Pons (tissue), 1 donor: Measurements from ENCODE around the gene ZKSCAN5.

Experiments used
- DNase-seq: peaks from one replicate; pipeline ENCODE4 v3.0.0-alpha.2; 2016; ENCODE audit warnings: low spot score

Gene ZKSCAN5

GRCh38 chr7:99504603-99505323 lies at the start of gene ZKSCAN5:
ZKSCAN5 (plus strand) TSS chr7:99504662; CDS start chr7:99506045, 1,383 bp downstream.
- DNase-seq, result peak; percentile 96

DNA sequence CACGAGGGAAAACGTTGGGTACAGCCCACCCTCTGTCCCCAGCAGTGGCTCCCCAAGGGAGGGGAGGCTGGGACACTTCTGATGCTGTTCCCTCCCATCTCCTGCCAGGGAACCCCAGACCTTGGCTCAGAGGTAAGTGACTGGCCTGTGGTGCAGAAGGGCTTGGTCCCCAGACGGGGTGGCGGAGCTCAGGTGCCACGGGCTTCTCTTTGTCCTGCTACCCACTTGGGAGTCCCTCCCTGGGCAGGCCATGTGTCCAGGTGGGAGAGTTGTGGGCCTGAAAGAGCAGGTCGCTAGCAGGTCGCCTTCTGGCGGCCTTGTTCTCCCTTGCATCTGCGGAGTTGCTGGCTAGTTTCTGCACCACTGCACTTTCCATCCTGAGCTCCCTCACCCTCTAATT lies 48.6 kb upstream of the ZKSCAN5 start:
- no peak for DNase-seq

GRCh38 chr7:99456288-99456687 lies 48.2 kb upstream of the ZKSCAN5 start:
- no peak for DNase-seq

DNA sequence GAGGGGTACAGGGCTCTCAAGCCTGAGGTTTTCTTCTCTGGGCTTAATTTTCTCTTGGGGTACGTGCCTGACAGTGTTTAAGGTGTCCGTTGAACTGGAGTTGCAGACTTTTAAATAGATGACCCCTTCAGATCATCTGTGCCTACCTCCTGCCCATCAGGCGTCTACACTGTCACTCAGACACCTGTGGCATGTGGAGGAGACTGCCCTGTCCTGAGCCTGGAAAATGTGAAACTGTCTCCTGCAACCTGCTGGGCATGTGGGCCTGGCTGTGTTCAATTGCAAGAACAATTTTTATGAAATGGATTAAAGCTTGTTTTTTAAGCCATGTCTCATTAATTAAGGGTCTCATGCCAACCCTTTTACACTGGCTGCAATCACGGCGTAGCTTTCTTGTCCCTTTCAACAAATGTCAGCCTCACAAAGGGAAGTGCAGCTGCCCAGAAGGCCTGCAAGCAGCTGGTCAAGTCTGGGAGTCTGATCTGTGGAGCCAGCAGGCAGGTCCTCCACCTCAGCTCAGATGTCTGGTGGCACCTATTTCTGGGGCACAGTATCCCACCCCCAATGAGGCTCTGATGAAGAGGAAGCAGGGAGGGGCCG lies 47.3 kb upstream of the ZKSCAN5 start:
- no peak for DNase-seq

- no peak for DNase-seq
Observed at GRCh38 chr7:99457650-99458493, 46.6 kb upstream of the ZKSCAN5 start.

DNA sequence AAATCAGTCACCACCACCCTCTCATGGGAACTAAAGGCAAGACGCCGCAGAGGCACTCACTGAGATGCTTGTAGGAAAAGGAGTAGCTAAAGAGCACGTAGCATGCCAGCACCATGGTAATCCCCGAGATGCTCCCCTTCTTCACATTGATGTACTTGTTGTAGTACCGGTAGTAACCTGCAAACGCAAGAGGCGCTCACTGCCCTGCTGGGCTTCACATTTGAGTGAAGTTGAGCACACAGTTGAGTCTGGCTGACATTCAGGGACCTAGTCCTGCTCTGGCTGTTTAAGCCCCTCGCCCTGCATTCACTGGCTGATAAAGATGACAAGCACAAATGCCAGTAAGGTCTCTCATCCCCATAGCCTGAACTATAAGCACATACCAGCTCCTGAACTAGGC lies 45.4 kb upstream of the ZKSCAN5 start:
- no peak for DNase-seq

GRCh38 chr7:99460651-99461050 lies 43.8 kb upstream of the ZKSCAN5 start:
- DNase-seq, result no peak

- DNase-seq, result no peak
Observed at GRCh38 chr7:99461221-99461620, 43.2 kb upstream of the ZKSCAN5 start.

GRCh38 chr7:99465421-99465768 lies 39.1 kb upstream of the ZKSCAN5 start:
- DNase-seq, result no peak

- DNase-seq, result no peak
Observed at GRCh38 chr7:99468336-99468918, 36.0 kb upstream of the ZKSCAN5 start.

GRCh38 chr7:99469381-99470065 lies 34.9 kb upstream of the ZKSCAN5 start:
- DNase-seq, result no peak

- DNase-seq, result peak; percentile 96
Observed at GRCh38 chr7:99472561-99473314, 31.7 kb upstream of the ZKSCAN5 start, which contains the start of gene ZNF789. ZNF789 (plus strand) TSS chr7:99472890; CDS start chr7:99476457, 3,567 bp downstream.

DNA sequence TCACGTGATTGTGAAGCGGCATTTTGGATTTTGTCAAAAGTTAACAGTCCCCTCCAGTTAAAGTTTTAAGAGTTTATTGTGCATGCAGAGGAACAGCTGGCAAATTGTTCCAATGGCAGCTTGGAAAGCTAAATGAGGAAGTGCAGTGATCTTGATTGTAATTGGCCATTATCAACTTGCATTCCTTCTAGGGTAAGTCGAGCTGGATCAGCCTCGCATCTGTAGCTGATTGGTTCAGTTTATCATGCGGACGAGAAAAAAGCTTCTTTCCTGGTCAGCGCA lies 31.2 kb upstream of the ZKSCAN5 start:
- peak; percentile 54 for DNase-seq

DNA sequence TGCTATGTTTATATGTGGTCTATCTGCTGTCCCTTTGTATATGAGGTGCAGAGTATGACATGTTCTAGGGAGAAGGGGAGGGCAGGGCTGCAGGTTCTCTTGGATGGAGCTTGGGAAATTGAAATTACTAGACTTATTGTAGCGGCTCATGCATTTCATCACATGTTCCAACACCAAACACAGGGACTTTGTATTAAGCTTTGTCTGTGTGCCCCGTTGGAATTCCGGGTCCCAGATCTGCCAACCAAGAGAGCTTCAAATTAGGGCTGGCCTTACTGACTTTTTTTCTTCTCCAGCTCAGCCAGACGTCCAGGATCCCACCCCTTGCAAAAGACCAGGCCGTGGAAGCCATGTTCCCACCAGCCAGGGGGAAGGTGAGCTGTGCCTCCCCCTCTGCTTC lies 28.4 kb upstream of the ZKSCAN5 start:
- no peak for DNase-seq

- peak; percentile 26 for DNase-seq
Observed at GRCh38 chr7:99478464-99479440, 25.7 kb upstream of the ZKSCAN5 start.

DNA sequence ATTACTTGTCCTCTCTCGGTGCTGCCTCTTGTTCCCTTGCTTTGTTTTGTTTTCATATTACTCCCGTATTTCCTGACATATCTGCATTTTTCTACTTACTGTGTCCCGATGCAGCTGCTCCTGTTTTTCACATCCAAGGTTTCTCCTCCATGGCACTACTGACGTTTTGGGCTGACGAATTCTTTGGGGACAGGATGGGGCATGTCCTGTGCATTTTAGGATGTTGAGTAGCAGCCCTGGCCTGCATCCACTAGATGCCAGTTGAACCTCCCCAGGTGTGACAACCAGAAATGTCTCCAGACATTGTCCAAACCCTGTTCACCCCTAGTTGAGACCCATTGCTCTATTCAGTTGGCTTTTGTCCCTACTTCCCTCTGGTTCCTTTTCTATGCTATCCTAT lies 19.4 kb upstream of the ZKSCAN5 start:
- no peak for DNase-seq

DNA sequence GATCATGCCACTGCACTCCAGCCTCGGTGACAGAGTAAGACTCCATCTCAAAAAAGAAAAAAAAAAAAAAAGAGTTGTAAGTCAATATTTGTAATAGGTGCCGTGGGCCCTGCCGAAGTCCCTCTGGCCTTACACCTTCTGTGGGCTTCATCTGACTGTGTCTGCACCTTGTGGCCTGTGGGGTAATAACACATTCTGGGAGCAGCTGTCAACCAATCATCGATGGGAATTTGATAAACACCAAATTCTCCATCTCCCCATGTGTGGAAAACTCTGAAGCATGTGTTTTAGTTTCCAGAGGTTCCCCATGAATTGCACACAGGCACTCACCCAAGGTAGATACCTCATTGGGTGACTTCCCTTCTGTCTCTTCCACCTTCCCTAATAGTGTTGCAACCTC lies 15.2 kb upstream of the ZKSCAN5 start:
- no peak for DNase-seq

GRCh38 chr7:99490878-99491277 lies 13.6 kb upstream of the ZKSCAN5 start:
- no peak for DNase-seq

DNA sequence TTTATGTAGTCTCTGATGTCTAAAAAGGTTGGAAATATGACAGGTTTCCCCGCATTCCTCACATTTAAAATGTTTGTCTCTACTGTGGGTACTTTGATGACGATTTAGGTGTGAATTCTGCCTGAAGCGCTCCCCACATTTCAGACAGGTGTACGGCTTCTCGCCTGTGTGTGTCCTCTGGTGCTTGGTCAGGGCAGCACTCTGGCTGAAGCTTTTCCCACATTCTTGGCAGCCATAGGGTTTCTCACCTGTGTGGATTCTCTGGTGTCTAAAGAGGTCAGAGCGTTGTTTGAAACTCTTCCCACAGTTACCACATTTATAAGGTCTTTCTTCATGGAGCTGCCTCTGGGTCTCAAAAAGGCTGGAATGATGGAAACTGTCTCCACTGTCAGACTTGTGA lies 10.6 kb upstream of the ZKSCAN5 start:
- no peak for DNase-seq
